Peyer's patch (tissue), 4 donors: ENCODE results near the gene CDKL4. TPM values are rescaled to one million over a fixed set of nuclear protein-coding genes. Genes with fewer than 3 reads are reported as not detected.
"Not testable (repeated sequence)": the region's sequence is repeated elsewhere in the genome, so short reads cannot be mapped to it uniquely, and the experiment has no call there.

ENCODE experiments used
- DNase-seq, 3 donors: peaks; one replicate each; pipeline ENCODE4 v3.0.0-alpha.2; 2017 to 2019
- H3K27ac ChIP-seq, 4 donors: fragments of 200-600 bp; sonication (generic); one replicate each; pipeline ENCODE4 v1.5.1; 2016 to 2019
- H3K27me3 ChIP-seq, 2 donors: fragments of 200-600 bp; sonication (generic); one replicate each; pipeline ENCODE4 v1.5.1; 2019
- H3K36me3 ChIP-seq, 3 donors: fragments of 200-600 bp; sonication (generic); one replicate each; pipeline ENCODE4 v1.5.1; 2016 to 2019
- H3K4me1 ChIP-seq, 4 donors: fragments of 200-600 bp; sonication (generic); one replicate each; pipeline ENCODE4 v1.5.1; 2016 to 2019
- H3K4me3 ChIP-seq, 4 donors: fragments of 200-600 bp; sonication (generic); 1 replicate in 3 of 4; 2 replicates in 1 of 4; pipeline ENCODE4 v1.5.1; 2016 to 2019; ENCODE audit warnings: mild to moderate bottlenecking in 1 of 4
- H3K9me3 ChIP-seq, 4 donors: fragments of 200-600 bp; sonication (generic); one replicate each; pipeline ENCODE4 v1.5.1; 2016 to 2019; ENCODE audit warnings: mild to moderate bottlenecking in 1 of 4
- POLR2A ChIP-seq, 2 donors: fragments of 450-650 bp; IDR thresholded peaks; one replicate each; pipeline ENCODE4 v1.5.1; 2017; ENCODE audit warnings: antibody characterized with exemption in 2 of 2, mild to moderate bottlenecking in 2 of 2, moderate library complexity in 2 of 2
- total RNA-seq, 4 donors: library from RNA; depleted of rRNA; stranded (reverse); fragments of >200 nt; gene quantifications; one replicate each; pipeline ENCODE4 v1.1.0, GENCODE V29; 2016
- TF ChIP-seq, protein P1 (sequence below), 6 experiments: fragments of 450-650 bp in 4 of 6; fragments of 200-600 bp in 2 of 6; sonication (generic) in 1 of 6; IDR thresholded peaks; one replicate each; pipeline ENCODE4 v1.5.1; 2017 to 2019; ENCODE audit warnings: antibody characterized with exemption in 6 of 6, mild to moderate bottlenecking in 3 of 6, moderate library complexity in 1 of 6

The CDKL4 gene
- total RNA-seq, 4 donors from 2014 or later = 0.70 to 4.1 (median 0.80) TPM; not detected in 1

DNA sequence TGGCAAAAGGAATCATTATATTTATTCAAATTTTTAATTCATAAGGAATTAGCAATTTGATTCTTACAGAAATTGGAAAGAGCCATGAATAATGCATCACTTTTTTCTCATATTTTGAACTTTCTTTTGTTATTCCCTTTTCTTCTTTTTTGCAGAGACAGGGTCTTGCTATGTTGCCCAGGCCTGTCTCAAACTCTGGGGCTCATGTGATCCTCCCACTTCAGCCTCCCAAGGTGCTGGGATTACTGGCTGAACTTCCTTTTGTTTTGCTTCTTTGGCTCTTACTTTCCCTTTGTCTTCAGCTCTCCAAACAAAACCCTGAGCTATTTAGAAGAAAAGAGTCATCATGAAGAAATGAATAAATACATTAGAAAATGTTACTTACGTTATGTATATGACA is 30.8 kb downstream of the CDKL4 start:
- Histone ChIP-seq H3K9me3 (no peaks in the 10 kb centered on the region), H3K4me3 (no peak overlapping the region), H3K36me3 (no peaks in the 10 kb centered on the region), H3K27me3 (no peaks in the 10 kb centered on the region), H3K4me1 (no peaks in the 10 kb centered on the region), H3K27ac (no peak overlapping the region)
- no peak for DNase-seq
- TF ChIP-seq POLR2A (IDR thresholded peaks at IDR 0.05) = no peak
- TF ChIP-seq, protein P1, sequence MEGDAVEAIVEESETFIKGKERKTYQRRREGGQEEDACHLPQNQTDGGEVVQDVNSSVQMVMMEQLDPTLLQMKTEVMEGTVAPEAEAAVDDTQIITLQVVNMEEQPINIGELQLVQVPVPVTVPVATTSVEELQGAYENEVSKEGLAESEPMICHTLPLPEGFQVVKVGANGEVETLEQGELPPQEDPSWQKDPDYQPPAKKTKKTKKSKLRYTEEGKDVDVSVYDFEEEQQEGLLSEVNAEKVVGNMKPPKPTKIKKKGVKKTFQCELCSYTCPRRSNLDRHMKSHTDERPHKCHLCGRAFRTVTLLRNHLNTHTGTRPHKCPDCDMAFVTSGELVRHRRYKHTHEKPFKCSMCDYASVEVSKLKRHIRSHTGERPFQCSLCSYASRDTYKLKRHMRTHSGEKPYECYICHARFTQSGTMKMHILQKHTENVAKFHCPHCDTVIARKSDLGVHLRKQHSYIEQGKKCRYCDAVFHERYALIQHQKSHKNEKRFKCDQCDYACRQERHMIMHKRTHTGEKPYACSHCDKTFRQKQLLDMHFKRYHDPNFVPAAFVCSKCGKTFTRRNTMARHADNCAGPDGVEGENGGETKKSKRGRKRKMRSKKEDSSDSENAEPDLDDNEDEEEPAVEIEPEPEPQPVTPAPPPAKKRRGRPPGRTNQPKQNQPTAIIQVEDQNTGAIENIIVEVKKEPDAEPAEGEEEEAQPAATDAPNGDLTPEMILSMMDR (IDR thresholded peaks at IDR 0.05) = no peak

DNA sequence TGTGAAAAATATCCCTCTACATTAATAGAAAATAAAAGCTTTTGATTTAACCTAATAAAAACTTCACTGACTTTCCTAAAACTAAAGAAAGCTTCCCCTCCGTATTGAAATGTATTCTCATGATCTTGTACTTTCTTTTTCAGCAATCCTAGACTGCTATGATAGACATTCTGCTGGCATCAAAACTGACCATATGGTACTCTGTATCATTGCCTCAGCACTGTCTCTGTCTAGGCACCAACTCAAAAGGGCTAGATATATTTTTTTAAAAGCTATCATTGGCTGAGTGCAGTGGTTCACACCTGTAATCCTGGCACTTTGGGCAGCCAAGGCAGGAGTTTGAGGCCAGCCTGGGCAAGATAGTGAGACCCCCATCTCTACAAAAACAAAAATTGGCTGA is 32.9 kb downstream of the CDKL4 start:
- no peak for DNase-seq
- TF ChIP-seq, protein P1 (IDR thresholded peaks at IDR 0.05) = no peak
- no peak for TF ChIP-seq POLR2A (IDR thresholded peaks at IDR 0.05)

DNA sequence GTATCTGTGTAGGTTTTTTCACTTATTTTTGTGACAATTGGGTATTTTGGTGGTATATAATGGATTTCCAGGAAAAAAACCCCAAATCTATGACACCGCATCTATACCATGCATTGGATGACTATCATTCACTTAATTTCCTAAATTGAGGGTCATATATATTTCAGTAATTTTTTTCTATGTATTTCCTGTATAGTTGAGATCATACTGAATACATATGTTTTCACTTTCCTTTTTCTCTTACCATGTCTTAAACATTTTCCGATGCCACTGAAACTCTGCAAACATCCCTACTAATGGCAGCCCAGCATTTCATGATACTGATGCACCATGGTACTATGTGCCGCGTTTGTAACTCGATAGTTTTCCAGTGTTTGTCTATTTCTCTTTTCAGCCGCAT is 40.4 kb downstream of the CDKL4 start:
- H3K36me3 ChIP-seq = no peaks in the 10 kb centered on the region
- TF ChIP-seq, protein P1 (IDR thresholded peaks at IDR 0.05) = no peak
- no peak for TF ChIP-seq POLR2A (IDR thresholded peaks at IDR 0.05)
- DNase-seq = no peak
- no peaks in the 10 kb centered on the region for H3K9me3 ChIP-seq
- H3K4me1 ChIP-seq = no peaks in the 10 kb centered on the region
- no peak overlapping the region for H3K4me3 ChIP-seq
- H3K27me3 ChIP-seq = no peaks in the 10 kb centered on the region
- no peak overlapping the region for H3K27ac ChIP-seq

More for the DNA sequence above, 32.9 kb downstream of the CDKL4 start:
- H3K4me1 ChIP-seq = no peaks in the 10 kb centered on the region
- H3K4me3 ChIP-seq = no peak overlapping the region
- no peaks in the 10 kb centered on the region for H3K9me3 ChIP-seq
- H3K27ac ChIP-seq = no peak overlapping the region
- H3K36me3 ChIP-seq = no peaks in the 10 kb centered on the region
- no peaks in the 10 kb centered on the region for H3K27me3 ChIP-seq

DNA sequence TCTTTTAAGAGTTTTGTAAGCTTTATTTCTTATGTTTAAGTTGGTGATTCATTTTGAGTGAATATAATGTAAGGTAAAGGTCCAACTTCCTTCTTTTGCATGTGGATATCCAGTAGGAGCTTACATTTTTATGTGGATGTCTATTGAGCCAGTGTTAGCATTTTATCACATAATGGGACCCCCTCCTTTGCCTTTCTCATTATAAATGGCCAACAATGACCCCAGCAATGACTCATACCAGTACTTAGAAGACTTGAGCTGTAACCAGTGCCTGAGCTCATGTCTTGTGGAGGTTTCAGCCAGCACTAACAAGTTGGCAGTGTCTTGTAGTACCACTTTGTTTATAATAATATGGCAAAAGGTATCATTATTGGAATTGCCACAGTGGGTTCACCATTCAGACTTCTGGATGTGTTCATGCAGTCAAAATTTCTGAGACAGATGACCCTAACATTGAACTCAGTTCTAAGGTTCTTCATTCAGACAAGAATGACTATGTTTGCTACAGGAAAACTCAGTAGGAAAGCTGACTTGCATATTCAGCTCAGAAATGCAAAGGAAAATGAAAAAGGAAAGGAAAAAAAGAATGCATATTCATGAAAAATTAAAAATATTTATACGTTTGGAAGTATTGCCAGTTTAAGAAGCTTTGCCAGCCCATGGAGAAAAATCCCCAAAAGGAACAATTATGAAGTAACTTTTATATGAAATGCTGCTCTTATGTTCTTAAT is 41.0 kb downstream of the CDKL4 start:
- no peak for TF ChIP-seq POLR2A (IDR thresholded peaks at IDR 0.05)
- TF ChIP-seq, protein P1 (IDR thresholded peaks at IDR 0.05) = no peak
- no peaks in the 10 kb centered on the region for H3K9me3 ChIP-seq
- no peaks in the 10 kb centered on the region for H3K36me3 ChIP-seq
- no peak overlapping the region for H3K4me3 ChIP-seq
- H3K4me1 ChIP-seq = no peaks in the 10 kb centered on the region
- DNase-seq = no peak
- no peaks in the 10 kb centered on the region for H3K27me3 ChIP-seq
- no peak overlapping the region for H3K27ac ChIP-seq

DNA sequence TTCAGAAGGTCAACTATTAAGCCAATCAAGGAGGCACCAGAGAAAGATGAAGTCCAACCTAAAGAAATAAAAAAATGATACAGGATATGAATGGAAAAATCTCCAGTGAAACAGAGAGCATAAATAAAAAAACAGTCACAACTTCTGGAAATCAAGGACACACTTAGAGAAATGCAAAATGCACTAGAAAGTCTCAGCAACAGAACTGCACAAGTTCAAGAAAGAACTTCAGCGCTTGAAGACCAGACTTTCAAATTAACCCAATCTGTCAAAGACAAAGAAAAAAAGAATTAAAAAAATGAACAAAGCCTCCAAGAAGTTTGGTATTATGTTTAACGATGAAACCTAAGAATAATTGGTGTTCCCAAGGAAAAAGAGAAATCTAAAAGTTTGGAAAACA is 46.8 kb downstream of the CDKL4 start:
- H3K36me3 ChIP-seq, H3K4me1 ChIP-seq: not testable (repeated sequence)

DNA sequence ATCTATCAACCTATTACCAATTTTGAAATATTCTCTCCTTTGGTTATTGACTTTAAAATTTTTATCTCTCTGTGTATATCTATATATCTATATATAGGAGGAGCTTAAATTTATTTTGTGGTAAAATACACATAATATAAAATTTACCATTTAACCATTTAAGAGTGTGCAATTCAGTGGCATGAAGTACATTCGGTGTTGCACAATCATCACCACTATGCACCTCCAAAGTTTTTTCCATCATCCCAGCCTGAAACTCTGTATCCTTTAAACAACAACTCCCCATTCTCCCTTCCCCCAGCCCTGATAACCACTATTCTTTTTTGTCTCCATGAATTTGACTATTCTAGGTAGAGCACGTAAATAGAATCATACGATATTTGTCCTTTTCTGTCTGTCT is 49.1 kb downstream of the CDKL4 start:
- no peak for DNase-seq
- TF ChIP-seq, protein P1 (IDR thresholded peaks at IDR 0.05) = no peak
- TF ChIP-seq POLR2A (IDR thresholded peaks at IDR 0.05) = no peak
- Histone ChIP-seq H3K4me1 (no peaks in the 10 kb centered on the region), H3K27me3 (no peaks in the 10 kb centered on the region), H3K36me3 (no peaks in the 10 kb centered on the region), H3K4me3 (no peak overlapping the region), H3K27ac (no peak overlapping the region), H3K9me3 (no peaks in the 10 kb centered on the region)

More for the DNA sequence above, 46.8 kb downstream of the CDKL4 start:
- DNase-seq, H3K27me3 ChIP-seq, H3K4me3 ChIP-seq, H3K9me3 ChIP-seq, H3K27ac ChIP-seq: not testable (repeated sequence)
